Heart left ventricle (tissue), 16 donors: ENCODE measurements around the gene TAC4. TPM values are rescaled to one million over a fixed set of nuclear protein-coding genes. Genes with fewer than 3 reads are reported as not detected.
A peak's percentile ranks its signal among the peaks of the same experiment; 100 is the strongest.

ENCODE experiments used
- ATAC-seq, 4 donors: fragments of 200-7000 bp; cut with Tn5 transposase; one replicate each; pipeline ENCODE4 v1.9.1; 2020 to 2022; ENCODE audit warnings: moderate library complexity in 4 of 4, mild to moderate bottlenecking in 3 of 4, moderate number of reproducible peaks in 1 of 4
- DNase-seq, 5 donors: peaks; one replicate each; pipeline ENCODE4 v3.0.0-alpha.2; 2020
- H3K27ac ChIP-seq, 12 donors: fragments of 200-600 bp; sonication (generic) in 4 of 12; one replicate each; pipeline versions ENCODE4 v1.5.0 to v1.8.0; 2016 to 2022; ENCODE audit warnings: mild to moderate bottlenecking in 2 of 12
- H3K27me3 ChIP-seq, 9 donors: fragments of 200-600 bp; sonication (generic) in 2 of 9; one replicate each; pipeline versions ENCODE4 v1.5.1 to v1.8.0; 2016 to 2022; ENCODE audit warnings: mild to moderate bottlenecking in 3 of 9
- H3K36me3 ChIP-seq, 9 donors: fragments of 200-600 bp; sonication (generic) in 2 of 9; one replicate each; pipeline versions ENCODE4 v1.5.0 to v1.8.0; 2018 to 2022; ENCODE audit warnings: mild to moderate bottlenecking in 2 of 9
- H3K4me1 ChIP-seq, 12 donors: fragments of 200-600 bp; sonication (generic) in 4 of 12; one replicate each; pipeline versions ENCODE4 v1.5.0 to v1.8.0; 2016 to 2022; ENCODE audit warnings: mild to moderate bottlenecking in 3 of 12
- H3K4me3 ChIP-seq, 12 donors: fragments of 200-600 bp; sonication (generic) in 4 of 12; one replicate each; pipeline versions ENCODE4 v1.5.0 to v1.8.0; 2017 to 2022; ENCODE audit warnings: mild to moderate bottlenecking in 9 of 12, moderate library complexity in 4 of 12
- H3K9me3 ChIP-seq, 12 donors: fragments of 200-600 bp; sonication (generic) in 4 of 12; one replicate each; pipeline versions ENCODE4 v1.5.0 to v1.8.0; 2016 to 2022; ENCODE audit warnings: mild to moderate bottlenecking in 1 of 12
- POLR2A ChIP-seq, 2 donors: fragments of 450-650 bp; IDR thresholded peaks; one replicate each; pipeline ENCODE4 v1.6.1; 2017; ENCODE audit warnings: antibody characterized with exemption in 2 of 2, mild to moderate bottlenecking in 2 of 2, moderate library complexity in 2 of 2
- WGBS, 4 donors: extraction: QIAGEN DNeasy Blood & Tissue Kit in 2 of 4; methylation state at CpG; one replicate each; pipeline versions ENCODE4 v1.1.5 to v1.1.7; 2013 to 2018; 5-methylcytosine and 5-hydroxymethylcytosine counted together
- intact Hi-C, 10 donors: fragments of 100-400 bp; cut with DNase I; formaldehyde crosslinking; loops; one replicate each; pipeline versions ENCODE4 v1.11.1 to v1.14.2; 2022
- polyA plus RNA-seq, 2 donors: library from polyadenylated mRNA; stranded (reverse); fragments of 200-250 nt; gene quantifications; one replicate each; pipeline ENCODE4 v1.2.3, GENCODE V29; 2013
- total RNA-seq, 9 donors: library from RNA; depleted of rRNA in 2 of 9; stranded (reverse); fragments of >200 nt in 2 of 9; fragmentation: NEBNext Ultra II Directional in 3 of 9; extraction: Animal tissue kit (Norgen Biotek cat#: 25700) in 3 of 9; gene quantifications; one replicate each; pipeline versions ENCODE4 v1.1.0 to v1.2.4, GENCODE V29; 2016 to 2023
- TF ChIP-seq, protein P1 (sequence below), 12 donors: fragments of 200-600 bp; sonication (generic) in 4 of 12; IDR thresholded peaks; one replicate each; pipeline versions ENCODE4 v1.5.0 to v1.8.0; 2018 to 2022; ENCODE audit warnings: antibody characterized with exemption in 12 of 12, mild to moderate bottlenecking in 5 of 12
- donor health status: ischemic (EF 13 %, LVEDD 7.1; RV severe dilation, severe dysfunction).
- donor health status: healthy with polysubstance abuse.
- donor health status: DM: no; HTN: yes; CAD: no.
- donor health status: DM: no; HTN: no; CAD: no.
- donor health status: ischemic (EF 25% LVEDD 6.9; RV normal size, moderate dysfunction).
- donor health status: ischemic (EF 25% LVEDD 5.7; RV mildly dilated, moderate dysfunction).
- donor health status: healthy.
- donor health status: DM: yes; HTN: yes; CAD: no.
- donor health status: ischemic (EF 35%, LVEDD 5.7; RV mildly dilated, moderate dysfunction).
- donor health status: nonischemic (EF 11% LVEDD 7.7; RV severe dilation, severe dysfunction).
- donor health status: DM: yes; HTN: yes; CAD: no.
- donor health status: PGD.
- donor health status: ischemic (EF 29% LVEDD 5.4; RV normal size, mild dysfunction).
- donor health status: nonischemic (EF 23%, LVEDD 6.1; RV moderate dilation, normal function).

The TAC4 gene
- total and polyA plus RNA-seq, 11 donors = 0.50 to 2.1 (median 1.3) TPM; not detected in 8

DNA sequence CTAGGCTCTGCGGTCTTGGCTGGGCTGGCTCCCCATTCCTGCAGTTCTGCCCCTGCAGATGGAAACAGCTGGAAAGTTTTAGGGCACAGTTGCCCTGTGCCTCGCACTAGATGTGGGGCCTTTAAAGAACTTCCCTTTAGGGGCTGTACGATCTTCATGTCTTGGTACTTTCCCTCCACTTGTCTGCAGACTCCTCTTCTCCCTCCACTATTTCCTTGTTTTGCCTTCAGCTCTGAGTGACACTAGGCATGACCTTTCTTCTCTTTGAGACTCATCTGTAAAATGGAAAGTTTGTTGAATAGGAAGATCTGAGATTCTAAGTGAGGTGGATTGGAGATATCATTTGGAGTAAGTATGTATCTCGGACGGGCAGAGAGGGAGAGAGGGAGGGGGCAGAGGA lies 6.3 kb upstream of the TAC4 start:
- Histone ChIP-seq H3K36me3 (no peaks in the 10 kb centered on the region), H3K4me1 (peaks cover 0 to 17% (median 11%) of the 10 kb centered on the region in 12 donors), H3K9me3 (no peaks in the 10 kb centered on the region), H3K27me3 (no peaks in the 10 kb centered on the region), H3K27ac (no peak overlapping the region), H3K4me3 (no peak overlapping the region)
- no peak for TF ChIP-seq POLR2A (IDR thresholded peaks at IDR 0.05)
- TF ChIP-seq, protein P1, sequence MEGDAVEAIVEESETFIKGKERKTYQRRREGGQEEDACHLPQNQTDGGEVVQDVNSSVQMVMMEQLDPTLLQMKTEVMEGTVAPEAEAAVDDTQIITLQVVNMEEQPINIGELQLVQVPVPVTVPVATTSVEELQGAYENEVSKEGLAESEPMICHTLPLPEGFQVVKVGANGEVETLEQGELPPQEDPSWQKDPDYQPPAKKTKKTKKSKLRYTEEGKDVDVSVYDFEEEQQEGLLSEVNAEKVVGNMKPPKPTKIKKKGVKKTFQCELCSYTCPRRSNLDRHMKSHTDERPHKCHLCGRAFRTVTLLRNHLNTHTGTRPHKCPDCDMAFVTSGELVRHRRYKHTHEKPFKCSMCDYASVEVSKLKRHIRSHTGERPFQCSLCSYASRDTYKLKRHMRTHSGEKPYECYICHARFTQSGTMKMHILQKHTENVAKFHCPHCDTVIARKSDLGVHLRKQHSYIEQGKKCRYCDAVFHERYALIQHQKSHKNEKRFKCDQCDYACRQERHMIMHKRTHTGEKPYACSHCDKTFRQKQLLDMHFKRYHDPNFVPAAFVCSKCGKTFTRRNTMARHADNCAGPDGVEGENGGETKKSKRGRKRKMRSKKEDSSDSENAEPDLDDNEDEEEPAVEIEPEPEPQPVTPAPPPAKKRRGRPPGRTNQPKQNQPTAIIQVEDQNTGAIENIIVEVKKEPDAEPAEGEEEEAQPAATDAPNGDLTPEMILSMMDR (IDR thresholded peaks at IDR 0.05) = no peak
- 86 to 91% (median 89%) methylated on average over 5 of the region's 5 CpGs for WGBS, 4 donors
- intact Hi-C loops = loop anchor here in 9 of 10 donors (5.0 to 10.0 kb wide), 7 partner anchors 67 to 419 kb away; partner anchors contain the start of genes SLC35B1 (in 5 of the 9), KAT7 (in 1 of the 9) and NXPH3 (in 1 of the 9)
- no peak for ATAC-seq
- no peak for DNase-seq

DNA sequence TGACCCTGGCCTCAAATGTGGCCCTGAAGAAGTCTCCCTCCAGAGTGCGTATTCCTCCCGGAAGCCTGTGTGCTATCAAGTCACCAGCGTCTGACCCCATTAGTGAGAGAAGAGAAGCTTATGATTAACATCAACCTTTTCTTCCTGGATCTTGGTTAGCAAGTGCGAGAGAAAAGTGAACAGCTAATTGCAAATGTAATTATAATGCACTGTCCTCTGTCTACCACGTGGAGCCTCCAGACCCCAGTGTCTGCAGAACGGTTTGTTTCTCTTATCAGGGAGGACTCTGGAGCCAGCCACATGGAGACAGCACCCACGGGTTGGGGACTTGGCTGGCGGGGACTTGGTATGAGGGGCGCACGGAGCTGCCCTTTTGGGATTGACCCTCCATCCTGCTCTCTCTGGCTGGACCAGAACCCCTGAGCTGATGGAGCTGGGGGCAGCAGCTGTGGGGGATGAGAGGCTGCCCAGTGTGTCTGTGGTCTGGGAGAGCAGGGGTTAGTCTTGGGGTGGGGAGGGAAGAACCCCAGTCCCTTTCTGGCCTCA lies 5.7 kb upstream of the TAC4 start:
- intact Hi-C loops = loop anchor here in 9 of 10 donors (2.0 to 10.0 kb wide), 8 partner anchors 66 to 419 kb away; partner anchors contain the start of genes SLC35B1 (in 5 of the 9), KAT7 (in 1 of the 9) and NXPH3 (in 1 of the 9)

DNA sequence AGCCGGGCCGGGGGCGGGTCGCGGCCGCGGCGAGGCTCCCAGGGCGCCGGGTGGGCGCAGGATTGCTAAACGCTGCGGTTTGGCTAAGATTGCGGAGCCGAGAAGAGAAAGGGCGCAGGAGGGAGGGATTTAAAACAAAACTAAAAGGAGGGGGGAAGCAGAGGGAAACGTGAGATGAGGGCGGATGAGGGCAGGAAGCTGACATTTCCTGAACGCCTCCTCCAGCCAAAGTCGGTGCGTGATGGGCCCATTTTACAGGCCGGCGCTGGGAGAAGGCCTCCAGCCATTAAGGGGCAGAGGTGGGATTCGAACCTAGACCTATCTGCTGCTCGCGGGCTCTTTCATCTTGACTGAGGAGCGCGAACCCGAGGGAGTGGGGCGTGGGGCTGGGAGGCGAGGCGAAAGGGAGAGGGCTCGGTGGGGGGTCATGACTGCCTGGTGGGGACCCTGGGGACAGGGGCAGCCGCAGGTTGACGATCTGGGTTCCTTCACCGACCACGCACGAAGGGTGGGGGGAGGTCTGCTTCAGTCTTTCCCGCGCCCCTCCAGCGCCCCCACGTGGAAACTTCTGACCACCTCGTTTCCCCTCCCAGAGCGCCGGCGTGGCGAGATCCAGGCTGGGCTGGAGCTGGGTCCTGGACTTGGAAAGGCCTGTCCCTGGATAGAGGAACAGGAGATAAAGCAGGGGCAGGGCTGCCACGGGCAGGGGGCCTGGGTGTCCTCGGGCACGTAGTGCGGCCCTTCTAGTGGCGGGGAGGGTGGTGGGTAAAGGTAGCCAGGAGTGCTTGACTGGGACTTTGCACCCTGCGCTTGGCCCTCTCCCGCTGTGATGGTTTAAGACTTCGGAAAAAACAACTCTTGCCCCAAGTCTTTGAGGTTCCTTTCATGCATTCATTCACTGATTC lies 3.8 kb upstream of the TAC4 start:
- H3K27me3 ChIP-seq = no peaks in the 10 kb centered on the region
- intact Hi-C loops = loop anchor here (1.0 to 10.0 kb wide), 13 partner anchors 63 to 417 kb away; partner anchors contain the start of genes SLC35B1 (in 5 of the 10), KAT7 (in 2 of the 10) and NXPH3 (in 1 of the 10)
- no peaks in the 10 kb centered on the region for H3K9me3 ChIP-seq
- 6 to 10% (median 7%) methylated on average over 36 to 55 of the region's 55 CpGs for WGBS, 4 donors
- peak overlapping the region in 9 of 12 donors; percentile 20 to 72 (median 58) for H3K27ac ChIP-seq
- no peak for TF ChIP-seq POLR2A (IDR thresholded peaks at IDR 0.05)
- TF ChIP-seq, protein P1 (IDR thresholded peaks at IDR 0.05) = peak; percentile 70 to 86 (median 77)
- DNase-seq (peak; percentile 81 to 89 (median 83)), ATAC-seq (peak; percentile 65 to 88 (median 80))
- H3K36me3 ChIP-seq = no peaks in the 10 kb centered on the region
- H3K4me1 ChIP-seq = peaks cover 0 to 24% (median 13%) of the 10 kb centered on the region in 12 donors
- peak overlapping the region; percentile 40 to 82 (median 64) for H3K4me3 ChIP-seq

More for the DNA sequence above, 5.7 kb upstream of the TAC4 start:
- no peak overlapping the region for H3K27ac ChIP-seq
- no peaks in the 10 kb centered on the region for H3K36me3 ChIP-seq
- peak in 1 of 5 donors; percentile 52 for DNase-seq
- 73 to 83% (median 75%) methylated on average over 9 to 10 of the region's 10 CpGs for WGBS, 4 donors
- no peak overlapping the region for H3K4me3 ChIP-seq
- no peak for ATAC-seq
- TF ChIP-seq, protein P1 (IDR thresholded peaks at IDR 0.05) = no peak
- no peak for TF ChIP-seq POLR2A (IDR thresholded peaks at IDR 0.05)
- H3K9me3 ChIP-seq = no peaks in the 10 kb centered on the region
- peaks cover 0 to 17% (median 11%) of the 10 kb centered on the region in 12 donors for H3K4me1 ChIP-seq
- H3K27me3 ChIP-seq = no peaks in the 10 kb centered on the region
